ENCODE data around the gene RSRC2. TPM values are rescaled to one million over a fixed set of nuclear protein-coding genes. Genes with fewer than 3 reads are reported as not detected.

RSRC2 gene
- total and polyA plus RNA-seq, 9 donors: 62.1 to 124 (median 108) TPM

- H3K36me3 ChIP-seq (ENCODE audit: control insufficient read depth, insufficient read depth, low read length): no peaks in the 10 kb centered on the region
- 87% methylated on average over 7 of the region's 17 CpGs for WGBS (ENCODE audit: insufficient coverage)
- no peaks in the 10 kb centered on the region for H3K9me3 ChIP-seq (replicated peaks; ENCODE audit: control insufficient read depth, low read depth, low read length)
- no peak overlapping the region for H3K4me3 ChIP-seq (ENCODE audit: low read length)
- H3K27ac ChIP-seq (ENCODE audit: low read length): no peak overlapping the region
- no peaks in the 10 kb centered on the region for H3K27me3 ChIP-seq (ENCODE audit: control insufficient read depth, insufficient read depth, low read length)
- no peak for DNase-seq
- no peaks in the 10 kb centered on the region for H3K4me1 ChIP-seq (ENCODE audit: control insufficient read depth, insufficient read depth, low read length)
These were observed 68.4 kb downstream of the RSRC2 start for GRCh38 chr12:122458105-122459035.

DNA sequence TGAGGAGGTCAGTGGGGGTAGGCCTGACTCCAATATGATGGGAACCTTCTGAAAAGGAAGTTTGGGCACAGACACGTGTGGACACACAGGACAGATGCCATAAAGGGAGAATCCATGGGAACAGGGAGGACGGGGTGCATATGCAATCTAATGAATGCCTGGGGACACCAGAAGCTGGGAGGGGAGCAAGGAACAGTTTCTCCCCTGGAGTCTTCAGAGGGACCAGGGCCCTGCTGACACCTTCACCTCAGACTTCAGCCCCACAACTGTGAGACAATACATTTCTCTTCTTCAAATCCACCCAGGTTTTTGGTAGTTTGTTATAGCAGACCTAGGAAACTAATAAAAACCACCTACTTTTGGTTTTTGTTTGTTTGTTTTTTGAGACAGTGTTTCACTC is 69.1 kb downstream of the RSRC2 start:
- H3K27ac ChIP-seq (ENCODE audit: low read length): no peak overlapping the region
- no peak for DNase-seq
- H3K36me3 ChIP-seq (ENCODE audit: control insufficient read depth, insufficient read depth, low read length): no peaks in the 10 kb centered on the region
- 40% methylated on average over 1 of the region's 2 CpGs for WGBS (ENCODE audit: insufficient coverage)
- H3K4me3 ChIP-seq (ENCODE audit: low read length): no peak overlapping the region
- no peaks in the 10 kb centered on the region for H3K9me3 ChIP-seq (replicated peaks; ENCODE audit: control insufficient read depth, low read depth, low read length)
- no peaks in the 10 kb centered on the region for H3K27me3 ChIP-seq (ENCODE audit: control insufficient read depth, insufficient read depth, low read length)
- no peaks in the 10 kb centered on the region for H3K4me1 ChIP-seq (ENCODE audit: control insufficient read depth, insufficient read depth, low read length)

- Histone ChIP-seq H3K9me3 (replicated peaks; ENCODE audit: control insufficient read depth, low read depth, low read length) (no peaks in the 10 kb centered on the region), H3K36me3 (ENCODE audit: control insufficient read depth, insufficient read depth, low read length) (no peaks in the 10 kb centered on the region), H3K27me3 (ENCODE audit: control insufficient read depth, insufficient read depth, low read length) (no peaks in the 10 kb centered on the region), H3K27ac (ENCODE audit: low read length) (no peak overlapping the region), H3K4me3 (ENCODE audit: low read length) (no peak overlapping the region), H3K4me1 (ENCODE audit: control insufficient read depth, insufficient read depth, low read length) (no peaks in the 10 kb centered on the region)
- WGBS (ENCODE audit: insufficient coverage): 57% methylated on average over 1 of the region's 6 CpGs
- DNase-seq: no peak
These were observed 72.0 kb downstream of the RSRC2 start for GRCh38 chr12:122454739-122455138.

DNA sequence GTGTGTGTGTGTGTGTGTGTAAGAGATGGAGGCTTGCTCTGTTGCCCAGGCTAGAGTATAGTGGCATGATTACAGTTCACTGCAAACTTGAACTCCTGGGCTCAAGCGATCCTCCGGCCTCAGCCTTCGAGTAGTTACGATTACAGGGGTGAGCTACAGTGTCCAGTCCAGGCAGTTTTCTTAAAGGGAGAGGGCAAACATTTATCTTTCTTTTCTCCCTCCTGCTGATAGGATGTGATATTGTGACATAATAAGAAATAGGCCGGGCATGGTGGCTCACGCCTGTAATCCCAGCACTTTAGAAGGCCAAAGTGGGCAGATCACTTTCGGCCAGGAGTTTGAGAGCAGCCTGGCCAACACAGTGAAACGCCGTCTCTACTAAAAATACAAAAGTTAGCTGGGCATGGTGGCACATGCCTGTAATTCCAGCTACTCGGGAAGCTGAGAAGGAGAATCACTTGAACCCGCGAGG is 72.5 kb downstream of the RSRC2 start:
- Histone ChIP-seq H3K27me3 (ENCODE audit: control insufficient read depth, insufficient read depth, low read length) (no peaks in the 10 kb centered on the region), H3K4me3 (ENCODE audit: low read length) (no peak overlapping the region), H3K27ac (ENCODE audit: low read length) (no peak overlapping the region), H3K9me3 (replicated peaks; ENCODE audit: control insufficient read depth, low read depth, low read length) (no peaks in the 10 kb centered on the region), H3K36me3 (ENCODE audit: control insufficient read depth, insufficient read depth, low read length) (no peaks in the 10 kb centered on the region), H3K4me1 (ENCODE audit: control insufficient read depth, insufficient read depth, low read length) (no peaks in the 10 kb centered on the region)
- 86% methylated on average over 7 of the region's 12 CpGs for WGBS (ENCODE audit: insufficient coverage)
- DNase-seq: no peak

Other genes with a start within 250 kb of the RSRC2 start
- 19.8 TPM for gene CLIP1, start 104.3 kb downstream of the RSRC2 start, total RNA-seq
- 10 to 100 TPM; 16.6 to 28.3 (median 20.7) TPM for gene CLIP1, start 104.3 kb downstream of the RSRC2 start, polyA plus RNA-seq (ENCODE audit: insufficient read depth in 1 of 8, insufficient read length in 8 of 8, low replicate concordance in 1 of 8)
- gene ZCCHC8, start 26.0 kb downstream of the RSRC2 start, total RNA-seq: 20.9 TPM
- 10 to 100 TPM; 20.7 to 28.0 (median 23.9) TPM for gene ZCCHC8, start 26.0 kb downstream of the RSRC2 start, polyA plus RNA-seq (ENCODE audit: insufficient read depth in 1 of 8, insufficient read length in 8 of 8, low replicate concordance in 1 of 8)
- gene KNTC1, start 313 bp upstream of the RSRC2 start, total RNA-seq: 20.6 TPM
- gene KNTC1, start 313 bp upstream of the RSRC2 start, polyA plus RNA-seq (ENCODE audit: insufficient read depth in 1 of 8, insufficient read length in 8 of 8, low replicate concordance in 1 of 8): 10 to 100 TPM; 13.8 to 27.7 (median 18.1) TPM
- not detected for gene HCAR2, start 176.4 kb upstream of the RSRC2 start, total RNA-seq
- 1 to 10 TPM in 1 of 8 donors, under 1 TPM in 5, not detected in 2; 0.06 to 1.7 (median 0.17) TPM for gene HCAR2, start 176.4 kb upstream of the RSRC2 start, polyA plus RNA-seq (ENCODE audit: insufficient read depth in 1 of 8, insufficient read length in 8 of 8, low replicate concordance in 1 of 8)
- gene HCAR3, start 189.9 kb upstream of the RSRC2 start, total RNA-seq: not detected
- under 1 TPM in 3 of 8 donors, not detected in 5; 0.12 to 0.97 (median 0.34) TPM for gene HCAR3, start 189.9 kb upstream of the RSRC2 start, polyA plus RNA-seq (ENCODE audit: insufficient read depth in 1 of 8, insufficient read length in 8 of 8, low replicate concordance in 1 of 8)
- gene HCAR1, start 203.9 kb upstream of the RSRC2 start, total RNA-seq: 0.09 TPM
- under 1 TPM; 0.07 to 0.27 (median 0.13) TPM for gene HCAR1, start 203.9 kb upstream of the RSRC2 start, polyA plus RNA-seq (ENCODE audit: insufficient read depth in 1 of 8, insufficient read length in 8 of 8, low replicate concordance in 1 of 8)
- 37.3 TPM for gene DENR, start 225.9 kb upstream of the RSRC2 start, total RNA-seq
- gene DENR, start 225.9 kb upstream of the RSRC2 start, polyA plus RNA-seq (ENCODE audit: insufficient read depth in 1 of 8, insufficient read length in 8 of 8, low replicate concordance in 1 of 8): 10 to 100 TPM; 51.9 to 74.1 (median 67.9) TPM
- gene CCDC62, start 247.6 kb upstream of the RSRC2 start, total RNA-seq: 1.4 TPM
- gene CCDC62, start 247.6 kb upstream of the RSRC2 start, polyA plus RNA-seq (ENCODE audit: insufficient read depth in 1 of 8, insufficient read length in 8 of 8, low replicate concordance in 1 of 8): under 1 TPM; 0.42 to 0.94 (median 0.60) TPM

Measured in muscle of leg (tissue), 11 donors.